OCI-LY1 (cell line): ENCODE results near the gene TRIM27.

Experiments
- EZH2 ChIP-seq: fragments of 200-600 bp; sonication (generic), shearing (Covaris generic); IDR thresholded peaks from 2 replicates; pipeline ENCODE4 v1.8.0; 2017; ENCODE audit warnings: borderline replicate concordance, mixed run types, mild to moderate bottlenecking, antibody characterized with exemption, low read length, moderate library complexity, mixed read lengths
- TF ChIP-seq, protein P1 (sequence below): fragments of 200-600 bp; sonication (generic), shearing (Covaris generic); IDR thresholded peaks from 2 replicates; pipeline ENCODE4 v1.5.1; 2017; ENCODE audit warnings: mild to moderate bottlenecking, antibody characterized with exemption, low read length, moderate library complexity, mixed read lengths

DNA sequence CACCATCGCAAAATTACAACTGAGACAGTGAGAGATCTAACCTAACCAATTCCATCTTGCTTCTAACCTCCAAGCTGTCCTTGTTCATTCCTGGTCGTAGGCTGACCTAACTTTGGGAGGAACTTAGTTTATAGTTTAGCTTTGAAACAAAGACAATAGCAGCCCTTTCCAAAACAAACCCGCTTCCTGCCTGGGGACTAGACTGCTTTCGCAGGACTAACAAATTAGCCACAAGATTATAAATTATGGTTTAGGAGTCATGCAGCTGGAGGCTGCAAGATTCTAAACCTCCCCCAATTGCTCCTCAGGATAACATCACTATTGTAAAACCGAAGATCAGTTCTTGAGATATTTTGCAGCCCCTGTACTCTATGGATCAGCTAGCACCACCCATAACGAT lies 63.2 kb downstream of the TRIM27 start:
- TF ChIP-seq, protein P1, sequence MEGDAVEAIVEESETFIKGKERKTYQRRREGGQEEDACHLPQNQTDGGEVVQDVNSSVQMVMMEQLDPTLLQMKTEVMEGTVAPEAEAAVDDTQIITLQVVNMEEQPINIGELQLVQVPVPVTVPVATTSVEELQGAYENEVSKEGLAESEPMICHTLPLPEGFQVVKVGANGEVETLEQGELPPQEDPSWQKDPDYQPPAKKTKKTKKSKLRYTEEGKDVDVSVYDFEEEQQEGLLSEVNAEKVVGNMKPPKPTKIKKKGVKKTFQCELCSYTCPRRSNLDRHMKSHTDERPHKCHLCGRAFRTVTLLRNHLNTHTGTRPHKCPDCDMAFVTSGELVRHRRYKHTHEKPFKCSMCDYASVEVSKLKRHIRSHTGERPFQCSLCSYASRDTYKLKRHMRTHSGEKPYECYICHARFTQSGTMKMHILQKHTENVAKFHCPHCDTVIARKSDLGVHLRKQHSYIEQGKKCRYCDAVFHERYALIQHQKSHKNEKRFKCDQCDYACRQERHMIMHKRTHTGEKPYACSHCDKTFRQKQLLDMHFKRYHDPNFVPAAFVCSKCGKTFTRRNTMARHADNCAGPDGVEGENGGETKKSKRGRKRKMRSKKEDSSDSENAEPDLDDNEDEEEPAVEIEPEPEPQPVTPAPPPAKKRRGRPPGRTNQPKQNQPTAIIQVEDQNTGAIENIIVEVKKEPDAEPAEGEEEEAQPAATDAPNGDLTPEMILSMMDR = no peak
- no peak for TF ChIP-seq EZH2
